Stimulated activated CD4-positive, alpha-beta T cell treated with anti-CD3 and anti-CD28 coated beads, Interleukin-12 subunit alpha, Interleukin-12 subunit beta, amount 100 ng/mL, for 24 hours (primary cell): Measurements from ENCODE around the gene ADAMTS15.

Experiments
- DNase-seq, 2 experiments: peaks; one replicate each; pipeline ENCODE4 v3.0.0-alpha.2; 2020; ENCODE audit warnings: low read depth in 2 of 2

The ADAMTS15 gene

GRCh38 chr11:130448416-130449309 is at the start of gene ADAMTS15:
Gene ADAMTS15 (plus strand): TSS chr11:130448645. CDS start chr11:130448974, 329 bp downstream.
- DNase-seq, result peak in 1 of 2 experiments; percentile 36

- DNase-seq, result no peak
Measured at GRCh38 chr11:130399196-130399595, 49.2 kb upstream of the ADAMTS15 start.

GRCh38 chr11:130400781-130401483 is 47.5 kb upstream of the ADAMTS15 start:
- no peak for DNase-seq

- DNase-seq, result no peak
Measured at GRCh38 chr11:130402570-130402969, 45.9 kb upstream of the ADAMTS15 start.

- DNase-seq, result no peak
Measured at GRCh38 chr11:130403271-130403804, 45.1 kb upstream of the ADAMTS15 start.

- no peak for DNase-seq
Measured at GRCh38 chr11:130403967-130404366, 44.5 kb upstream of the ADAMTS15 start.

GRCh38 chr11:130404727-130405126 is 43.7 kb upstream of the ADAMTS15 start:
- no peak for DNase-seq

GRCh38 chr11:130405428-130405827 is 43.0 kb upstream of the ADAMTS15 start:
- no peak for DNase-seq

- DNase-seq, result no peak
Measured at GRCh38 chr11:130407978-130408377, 40.5 kb upstream of the ADAMTS15 start.

GRCh38 chr11:130408401-130408890 is 40.0 kb upstream of the ADAMTS15 start:
- DNase-seq, result no peak

GRCh38 chr11:130408901-130409300 is 39.5 kb upstream of the ADAMTS15 start:
- no peak for DNase-seq

GRCh38 chr11:130409594-130410388 is 38.7 kb upstream of the ADAMTS15 start:
- no peak for DNase-seq

GRCh38 chr11:130411223-130411622 is 37.2 kb upstream of the ADAMTS15 start:
- no peak for DNase-seq

GRCh38 chr11:130413405-130414106 is 34.9 kb upstream of the ADAMTS15 start:
- DNase-seq, result no peak

GRCh38 chr11:130414107-130415080 is 34.1 kb upstream of the ADAMTS15 start:
- DNase-seq, result no peak

- no peak for DNase-seq
Measured at GRCh38 chr11:130415731-130416529, 32.5 kb upstream of the ADAMTS15 start.

- DNase-seq, result no peak
Measured at GRCh38 chr11:130416530-130416882, 31.9 kb upstream of the ADAMTS15 start.

- no peak for DNase-seq
Measured at GRCh38 chr11:130416906-130417305, 31.5 kb upstream of the ADAMTS15 start.

GRCh38 chr11:130418210-130418609 is 30.2 kb upstream of the ADAMTS15 start:
- DNase-seq, result no peak
